Cardiac ventricle fibroblast (primary cell): ENCODE measurements around the gene PCDHA5. TPM values are rescaled to one million over a fixed set of nuclear protein-coding genes. Genes with fewer than 3 reads are reported as not detected.

Experiments
- total RNA-seq: library from RNA; depleted of rRNA; stranded (reverse); fragments of >200 nt; gene quantifications from 2 replicates; pipeline ENCODE4 v1.2.3, GENCODE V29; 2015

PCDHA5 gene
- total RNA-seq, 1 donor from 2014 or later = not detected

Other genes with a start within 250 kb of the PCDHA5 start
- gene CD14, start 188.4 kb upstream of the PCDHA5 start, total RNA-seq = 0.15 and 1.3 TPM in 2 replicates
- 26.7 and 72.8 TPM in 2 replicates for gene TMCO6, start 182.2 kb upstream of the PCDHA5 start, total RNA-seq
- gene NDUFA2, start 174.0 kb upstream of the PCDHA5 start, total RNA-seq = 47.4 and 58.0 TPM in 2 replicates
- 62.4 and 66.5 TPM in 2 replicates for gene IK, start 173.8 kb upstream of the PCDHA5 start, total RNA-seq
- 15.8 and 18.2 TPM in 2 replicates for gene WDR55, start 156.7 kb upstream of the PCDHA5 start, total RNA-seq
- not detected in 2 replicates for gene DND1, start 148.0 kb upstream of the PCDHA5 start, total RNA-seq
- gene HARS1, start 130.2 kb upstream of the PCDHA5 start, total RNA-seq = 43.6 and 55.7 TPM in 2 replicates
- 20.3 and 21.3 TPM in 2 replicates for gene HARS2, start 130.2 kb upstream of the PCDHA5 start, total RNA-seq
- 18.2 and 25.1 TPM in 2 replicates for gene ZMAT2, start 121.2 kb upstream of the PCDHA5 start, total RNA-seq
- 0.05 TPM in 1 of 2 replicates, not detected in the other for gene PCDHA1, start 35.5 kb upstream of the PCDHA5 start, total RNA-seq
- not detected in 2 replicates for gene PCDHA2, start 26.8 kb upstream of the PCDHA5 start, total RNA-seq
- 0.10 and 0.25 TPM in 2 replicates for gene PCDHA3, start 20.6 kb upstream of the PCDHA5 start, total RNA-seq
- gene PCDHA4, start 14.5 kb upstream of the PCDHA5 start, total RNA-seq = 0.24 and 0.31 TPM in 2 replicates
- 0.37 and 0.64 TPM in 2 replicates for gene PCDHA6, start 6.3 kb downstream of the PCDHA5 start, total RNA-seq
- gene PCDHA7, start 12.7 kb downstream of the PCDHA5 start, total RNA-seq = 0.15 and 0.56 TPM in 2 replicates
- 0.06 TPM in 1 of 2 replicates, not detected in the other for gene PCDHA8, start 19.6 kb downstream of the PCDHA5 start, total RNA-seq
- gene PCDHA9, start 26.8 kb downstream of the PCDHA5 start, total RNA-seq = 0.05 TPM in 1 of 2 replicates, not detected in the other
- 0.06 and 0.59 TPM in 2 replicates for gene PCDHA10, start 34.3 kb downstream of the PCDHA5 start, total RNA-seq
- not detected in 2 replicates for gene PCDHA11, start 47.3 kb downstream of the PCDHA5 start, total RNA-seq
- gene PCDHA12, start 53.7 kb downstream of the PCDHA5 start, total RNA-seq = 0.06 and 0.34 TPM in 2 replicates
- 0.39 TPM in 1 of 2 replicates, not detected in the other for gene PCDHA13, start 60.5 kb downstream of the PCDHA5 start, total RNA-seq
- gene PCDHAC1, start 104.7 kb downstream of the PCDHA5 start, total RNA-seq = 0.25 TPM in 1 of 2 replicates, not detected in the other
- gene PCDHAC2, start 144.9 kb downstream of the PCDHA5 start, total RNA-seq = 0.12 and 0.15 TPM in 2 replicates
- gene PCDHB1, start 229.8 kb downstream of the PCDHA5 start, total RNA-seq = not detected in 2 replicates